Measurements from ENCODE around the gene SHISA5.

The SHISA5 gene

GRCh38 chr3:48465531-48466378 lies 38.2 kb downstream of the SHISA5 start:
- H3K27me3 ChIP-seq (ENCODE audit: control insufficient read depth in 3 of 3, insufficient read depth in 3 of 3, low read depth in 1 of 3, low read length in 3 of 3), result no peaks in the 10 kb centered on the region
- H3K4me2 ChIP-seq (ENCODE audit: insufficient read depth, low read length, poor library complexity, severe bottlenecking), result no peak overlapping the region
- peak overlapping the region; percentile 90 for H2BK15ac ChIP-seq (ENCODE audit: low read length)
- H2AFZ ChIP-seq (ENCODE audit: low read length), result peak overlapping the region; percentile 70
- peak overlapping the region; percentile 98 for H3K4ac ChIP-seq (ENCODE audit: low read length)
- peak overlapping the region; percentile 98 for H2AK5ac ChIP-seq (ENCODE audit: low read depth, low read length)
- H3K23ac ChIP-seq (ENCODE audit: low read depth, low read length, poor library complexity), result peak overlapping the region; percentile 92
- H3K4me1 ChIP-seq (ENCODE audit: control insufficient read depth in 2 of 2, insufficient read depth in 1 of 2, low read depth in 1 of 2, low read length in 2 of 2), result peaks cover 21 to 22% of the 10 kb centered on the region in 2 donors
- peak overlapping the region; percentile 100 for H2BK5ac ChIP-seq (ENCODE audit: low read length)
- H2BK12ac ChIP-seq (ENCODE audit: low read length), result peak overlapping the region; percentile 91
- peak; percentile 97 for DNase-seq (ENCODE audit: low spot score)
- no peaks in the 10 kb centered on the region for H3K9me3 ChIP-seq (replicated peaks in 1 of 2; ENCODE audit: control insufficient read depth in 2 of 2, insufficient read depth in 1 of 2, low read depth in 1 of 2, low read length in 2 of 2)
- peak overlapping the region; percentile 98 for H3K27ac ChIP-seq (replicated peaks; ENCODE audit: low read length)
- H4K91ac ChIP-seq (ENCODE audit: low read depth, low read length, poor library complexity), result peak overlapping the region; percentile 97
- no peak overlapping the region for H4K8ac ChIP-seq (ENCODE audit: low read depth, low read length)
- H3K18ac ChIP-seq (ENCODE audit: low read length), result peak overlapping the region; percentile 98
- H3K9ac ChIP-seq (ENCODE audit: low read depth, low read length, poor library complexity), result peak overlapping the region; percentile 85
- H3K36me3 ChIP-seq (replicated peaks in 1 of 2; ENCODE audit: control insufficient read depth in 2 of 2, insufficient read depth in 2 of 2, low read length in 2 of 2), result peaks cover 38 to 56% of the 10 kb centered on the region in 2 donors
- no CpG with 5 or more reads among the region's 21 CpGs for WGBS, 2 donors (ENCODE audit: extremely low coverage in 2 of 2, insufficient read length in 2 of 2, insufficient replicate concordance in 1 of 2)
- H3K14ac ChIP-seq (ENCODE audit: low read length), result peak overlapping the region; percentile 94
- H3K79me1 ChIP-seq (ENCODE audit: low read depth, low read length), result peaks cover 12% of the 10 kb centered on the region
- H3K4me3 ChIP-seq (ENCODE audit: low read length in 2 of 2), result peak overlapping the region in 1 of 2 donors; percentile 51
- peak overlapping the region; percentile 98 for H2BK120ac ChIP-seq (ENCODE audit: low read depth, low read length)

GRCh38 chr3:48465237-48465530 lies 38.8 kb downstream of the SHISA5 start:
- Histone ChIP-seq H3K9ac (ENCODE audit: low read depth, low read length, poor library complexity) (peak overlapping the region; percentile 85), H2BK12ac (ENCODE audit: low read length) (no peak overlapping the region), H3K18ac (ENCODE audit: low read length) (peak overlapping the region; percentile 78), H2BK120ac (ENCODE audit: low read depth, low read length) (peak overlapping the region; percentile 44), H3K4ac (ENCODE audit: low read length) (peak overlapping the region; percentile 96), H3K23ac (ENCODE audit: low read depth, low read length, poor library complexity) (no peak overlapping the region), H3K27ac (replicated peaks; ENCODE audit: low read length) (peak overlapping the region; percentile 83), H2BK5ac (ENCODE audit: low read length) (peak overlapping the region; percentile 95), H3K9me3 (replicated peaks in 1 of 2; ENCODE audit: control insufficient read depth in 2 of 2, insufficient read depth in 1 of 2, low read depth in 1 of 2, low read length in 2 of 2) (no peaks in the 10 kb centered on the region), H3K4me2 (ENCODE audit: insufficient read depth, low read length, poor library complexity, severe bottlenecking) (no peak overlapping the region), H3K79me1 (ENCODE audit: low read depth, low read length) (peaks cover 10% of the 10 kb centered on the region), H3K27me3 (ENCODE audit: control insufficient read depth in 3 of 3, insufficient read depth in 3 of 3, low read depth in 1 of 3, low read length in 3 of 3) (no peaks in the 10 kb centered on the region), H2AK5ac (ENCODE audit: low read depth, low read length) (peak overlapping the region; percentile 95), H3K36me3 (replicated peaks in 1 of 2; ENCODE audit: control insufficient read depth in 2 of 2, insufficient read depth in 2 of 2, low read length in 2 of 2) (peaks cover 42 to 61% of the 10 kb centered on the region in 2 donors), H4K8ac (ENCODE audit: low read depth, low read length) (no peak overlapping the region), H3K14ac (ENCODE audit: low read length) (no peak overlapping the region), H4K91ac (ENCODE audit: low read depth, low read length, poor library complexity) (no peak overlapping the region), H3K4me1 (ENCODE audit: control insufficient read depth in 2 of 2, insufficient read depth in 1 of 2, low read depth in 1 of 2, low read length in 2 of 2) (peaks cover 20 to 21% of the 10 kb centered on the region in 2 donors), H2BK15ac (ENCODE audit: low read length) (peak overlapping the region; percentile 98), H2AFZ (ENCODE audit: low read length) (peak overlapping the region; percentile 70), H3K4me3 (ENCODE audit: low read length in 2 of 2) (no peak overlapping the region)
- no peak for DNase-seq (ENCODE audit: low spot score)
- WGBS, 2 donors (ENCODE audit: extremely low coverage in 2 of 2, insufficient read length in 2 of 2, insufficient replicate concordance in 1 of 2), result no CpG with 5 or more reads among the region's 7 CpGs

GRCh38 chr3:48464713-48465221 lies 39.2 kb downstream of the SHISA5 start:
- H4K8ac ChIP-seq (ENCODE audit: low read depth, low read length), result no peak overlapping the region
- H2AK5ac ChIP-seq (ENCODE audit: low read depth, low read length), result peak overlapping the region; percentile 95
- H3K4me2 ChIP-seq (ENCODE audit: insufficient read depth, low read length, poor library complexity, severe bottlenecking), result no peak overlapping the region
- peak overlapping the region; percentile 83 for H3K27ac ChIP-seq (replicated peaks; ENCODE audit: low read length)
- H4K91ac ChIP-seq (ENCODE audit: low read depth, low read length, poor library complexity), result peak overlapping the region; percentile 93
- peak overlapping the region; percentile 79 for H3K14ac ChIP-seq (ENCODE audit: low read length)
- no peak for DNase-seq (ENCODE audit: low spot score)
- peak overlapping the region; percentile 96 for H3K4ac ChIP-seq (ENCODE audit: low read length)
- H3K36me3 ChIP-seq (replicated peaks in 1 of 2; ENCODE audit: control insufficient read depth in 2 of 2, insufficient read depth in 2 of 2, low read length in 2 of 2), result peaks cover 46 to 62% of the 10 kb centered on the region in 2 donors
- H2AFZ ChIP-seq (ENCODE audit: low read length), result peak overlapping the region; percentile 70
- peak overlapping the region; percentile 85 for H3K9ac ChIP-seq (ENCODE audit: low read depth, low read length, poor library complexity)
- peaks cover 10% of the 10 kb centered on the region for H3K79me1 ChIP-seq (ENCODE audit: low read depth, low read length)
- no peaks in the 10 kb centered on the region for H3K27me3 ChIP-seq (ENCODE audit: control insufficient read depth in 3 of 3, insufficient read depth in 3 of 3, low read depth in 1 of 3, low read length in 3 of 3)
- H2BK15ac ChIP-seq (ENCODE audit: low read length), result peak overlapping the region; percentile 98
- H3K23ac ChIP-seq (ENCODE audit: low read depth, low read length, poor library complexity), result peak overlapping the region; percentile 62
- H2BK12ac ChIP-seq (ENCODE audit: low read length), result peak overlapping the region; percentile 92
- no CpG with 5 or more reads among the region's 17 CpGs for WGBS, 2 donors (ENCODE audit: extremely low coverage in 2 of 2, insufficient read length in 2 of 2, insufficient replicate concordance in 1 of 2)
- H2BK120ac ChIP-seq (ENCODE audit: low read depth, low read length), result peak overlapping the region; percentile 44
- peaks cover 19 to 21% of the 10 kb centered on the region in 2 donors for H3K4me1 ChIP-seq (ENCODE audit: control insufficient read depth in 2 of 2, insufficient read depth in 1 of 2, low read depth in 1 of 2, low read length in 2 of 2)
- peak overlapping the region; percentile 95 for H2BK5ac ChIP-seq (ENCODE audit: low read length)
- peak overlapping the region; percentile 78 for H3K18ac ChIP-seq (ENCODE audit: low read length)
- peak overlapping the region in 1 of 2 donors; percentile 2 for H3K4me3 ChIP-seq (ENCODE audit: low read length in 2 of 2)
- no peaks in the 10 kb centered on the region for H3K9me3 ChIP-seq (replicated peaks in 1 of 2; ENCODE audit: control insufficient read depth in 2 of 2, insufficient read depth in 1 of 2, low read depth in 1 of 2, low read length in 2 of 2)

- Histone ChIP-seq H3K4me1 (ENCODE audit: control insufficient read depth in 2 of 2, insufficient read depth in 1 of 2, low read depth in 1 of 2, low read length in 2 of 2) (peaks cover 19 to 21% of the 10 kb centered on the region in 2 donors), H2AK5ac (ENCODE audit: low read depth, low read length) (no peak overlapping the region), H2BK12ac (ENCODE audit: low read length) (no peak overlapping the region), H4K91ac (ENCODE audit: low read depth, low read length, poor library complexity) (no peak overlapping the region), H3K18ac (ENCODE audit: low read length) (no peak overlapping the region), H2AFZ (ENCODE audit: low read length) (no peak overlapping the region), H3K4me2 (ENCODE audit: insufficient read depth, low read length, poor library complexity, severe bottlenecking) (no peak overlapping the region), H3K27me3 (ENCODE audit: control insufficient read depth in 3 of 3, insufficient read depth in 3 of 3, low read depth in 1 of 3, low read length in 3 of 3) (no peaks in the 10 kb centered on the region), H3K27ac (replicated peaks; ENCODE audit: low read length) (no peak overlapping the region), H3K4ac (ENCODE audit: low read length) (no peak overlapping the region), H4K8ac (ENCODE audit: low read depth, low read length) (no peak overlapping the region), H2BK120ac (ENCODE audit: low read depth, low read length) (no peak overlapping the region), H2BK5ac (ENCODE audit: low read length) (no peak overlapping the region), H3K9me3 (replicated peaks in 1 of 2; ENCODE audit: control insufficient read depth in 2 of 2, insufficient read depth in 1 of 2, low read depth in 1 of 2, low read length in 2 of 2) (no peaks in the 10 kb centered on the region), H3K4me3 (ENCODE audit: low read length in 2 of 2) (no peak overlapping the region), H3K79me1 (ENCODE audit: low read depth, low read length) (peaks cover 7% of the 10 kb centered on the region), H3K14ac (ENCODE audit: low read length) (no peak overlapping the region), H3K23ac (ENCODE audit: low read depth, low read length, poor library complexity) (no peak overlapping the region), H3K9ac (ENCODE audit: low read depth, low read length, poor library complexity) (peak overlapping the region; percentile 1), H2BK15ac (ENCODE audit: low read length) (no peak overlapping the region), H3K36me3 (replicated peaks in 1 of 2; ENCODE audit: control insufficient read depth in 2 of 2, insufficient read depth in 2 of 2, low read length in 2 of 2) (peaks cover 48 to 62% of the 10 kb centered on the region in 2 donors)
- DNase-seq (ENCODE audit: low spot score), result no peak
- no CpG with 5 or more reads among the region's 9 CpGs for WGBS, 2 donors (ENCODE audit: extremely low coverage in 2 of 2, insufficient read length in 2 of 2, insufficient replicate concordance in 1 of 2)
Observed at GRCh38 chr3:48463703-48464102, 40.3 kb downstream of the SHISA5 start.
